ENCODE data around the gene TUNAR. TPM values are rescaled to one million over a fixed set of nuclear protein-coding genes. Genes with fewer than 3 reads are reported as not detected.

The TUNAR gene
- total RNA-seq, 1 experiment from 2014 or later: not detected

GRCh38 chr14:95830386-95830785, 46.2 kb upstream of the TUNAR start:
- Histone ChIP-seq H3F3A (ENCODE audit: low read length, unreplicated experiment) (no peaks in the 10 kb centered on the region), H3K4me2 (ENCODE audit: low read length) (no peak overlapping the region), H3K36me3 (ENCODE audit: low read depth, low read length) (no peaks in the 10 kb centered on the region), H3K4me3 (ENCODE audit: low read length) (no peak overlapping the region), H3K9me2 (replicated peaks; ENCODE audit: low read length) (no peaks in the 10 kb centered on the region), H3K79me2 (ENCODE audit: low read length) (no peaks in the 10 kb centered on the region), H3K27me3 (ENCODE audit: low read length) (no peaks in the 10 kb centered on the region), H3K27ac (ENCODE audit: low read length) (no peak overlapping the region), H2AFZ (ENCODE audit: low read length) (no peak overlapping the region), H4K20me1 (ENCODE audit: low read length) (no peaks in the 10 kb centered on the region), H3K9ac (ENCODE audit: low read length) (no peak overlapping the region), H3K4me1 (ENCODE audit: insufficient read depth, low read length) (no peaks in the 10 kb centered on the region), H3K9me3 (ENCODE audit: low read length) (no peaks in the 10 kb centered on the region)
- ChIA-PET POLR2A (ENCODE audit: unreplicated experiment) (no interaction called here), CTCF (no interaction called here)
- intact Hi-C loops (cut with micrococcal nuclease): no loop called here
- BruUV-seq (replicated peaks): no TSS peak
- ATAC-seq: no peak
- TF ChIP-seq EZH2phosphoT487 (IDR thresholded peaks at IDR 0.05; ENCODE audit: borderline replicate concordance, low read length) (no peak), EZH2 (IDR thresholded peaks at IDR 0.05; ENCODE audit: low read length, unreplicated experiment) (no peak), CTCF (conservative IDR thresholded peaks at IDR 0.05; ENCODE audit: low read depth, low read length) (no peak)
- DNase-seq: no peak

DNA sequence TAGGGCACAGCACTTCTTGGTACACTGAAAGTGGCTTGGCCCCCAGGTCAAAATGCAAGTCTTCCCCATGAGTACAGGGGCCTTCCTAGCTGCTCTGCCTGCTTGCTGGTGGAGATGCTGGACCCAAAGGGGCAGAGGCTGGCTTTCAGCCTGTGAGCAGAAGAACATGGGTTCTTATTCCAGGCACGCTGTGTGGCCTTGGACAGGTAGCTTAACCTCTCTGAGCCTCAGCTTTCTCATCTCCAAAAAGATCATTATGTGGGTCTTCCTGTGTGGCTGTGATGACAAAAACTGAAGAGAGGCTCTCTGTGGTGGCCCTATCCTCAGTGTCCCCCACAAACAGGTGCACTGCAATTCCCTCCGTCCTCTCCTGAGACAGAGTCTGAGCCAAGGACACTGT, 45.6 kb upstream of the TUNAR start:
- Histone ChIP-seq H2AFZ (ENCODE audit: low read length) (no peak overlapping the region), H3K36me3 (ENCODE audit: low read depth, low read length) (no peaks in the 10 kb centered on the region), H3K4me3 (ENCODE audit: low read length) (no peak overlapping the region), H3K27ac (ENCODE audit: low read length) (no peak overlapping the region), H3K4me2 (ENCODE audit: low read length) (no peak overlapping the region), H3K9me3 (ENCODE audit: low read length) (no peaks in the 10 kb centered on the region), H3K4me1 (ENCODE audit: insufficient read depth, low read length) (no peaks in the 10 kb centered on the region), H3K9ac (ENCODE audit: low read length) (no peak overlapping the region), H4K20me1 (ENCODE audit: low read length) (no peaks in the 10 kb centered on the region), H3K9me2 (replicated peaks; ENCODE audit: low read length) (no peaks in the 10 kb centered on the region), H3K27me3 (ENCODE audit: low read length) (no peaks in the 10 kb centered on the region), H3F3A (ENCODE audit: low read length, unreplicated experiment) (no peaks in the 10 kb centered on the region), H3K79me2 (ENCODE audit: low read length) (no peaks in the 10 kb centered on the region)
- ChIA-PET CTCF (no interaction called here), POLR2A (ENCODE audit: unreplicated experiment) (no interaction called here)
- no peak for TF ChIP-seq CTCF (conservative IDR thresholded peaks at IDR 0.05; ENCODE audit: low read depth, low read length)
- no peak for TF ChIP-seq EZH2 (IDR thresholded peaks at IDR 0.05; ENCODE audit: low read length, unreplicated experiment)
- TF ChIP-seq EZH2phosphoT487 (IDR thresholded peaks at IDR 0.05; ENCODE audit: borderline replicate concordance, low read length): no peak
- DNase-seq: no peak
- intact Hi-C loops (cut with micrococcal nuclease): no loop called here
- no TSS peak for BruUV-seq (replicated peaks)
- ATAC-seq: no peak

DNA sequence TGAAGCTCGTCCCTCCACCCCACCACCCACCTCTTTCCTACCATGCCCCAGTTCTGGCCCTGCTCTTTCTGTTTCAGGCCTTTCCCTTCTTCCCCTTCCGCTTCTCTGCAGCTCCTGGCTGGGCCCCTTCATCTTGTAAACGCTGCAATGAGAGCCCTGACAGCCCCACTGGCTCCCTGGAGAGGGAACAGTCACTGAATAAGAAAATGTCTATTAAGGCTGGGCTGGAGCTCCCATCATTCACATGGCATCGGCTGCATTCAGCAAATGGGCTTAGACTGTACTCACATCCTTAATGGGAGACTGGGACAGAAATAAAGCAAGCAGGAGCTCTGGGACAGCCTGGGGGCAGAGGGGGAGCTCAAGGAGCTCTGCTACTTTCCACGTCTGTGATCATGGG, 45.2 kb upstream of the TUNAR start:
- ChIA-PET POLR2A (ENCODE audit: unreplicated experiment) (no interaction called here), CTCF (no interaction called here)
- no peak for ATAC-seq
- no peak overlapping the region for H3K4me2 ChIP-seq (ENCODE audit: low read length)
- no peak for DNase-seq
- H4K20me1 ChIP-seq (ENCODE audit: low read length): no peaks in the 10 kb centered on the region
- no peaks in the 10 kb centered on the region for H3K36me3 ChIP-seq (ENCODE audit: low read depth, low read length)
- TF ChIP-seq EZH2 (IDR thresholded peaks at IDR 0.05; ENCODE audit: low read length, unreplicated experiment): no peak
- no peak overlapping the region for H2AFZ ChIP-seq (ENCODE audit: low read length)
- intact Hi-C loops (cut with micrococcal nuclease): no loop called here
- H3K27ac ChIP-seq (ENCODE audit: low read length): no peak overlapping the region
- no peaks in the 10 kb centered on the region for H3F3A ChIP-seq (ENCODE audit: low read length, unreplicated experiment)
- no peaks in the 10 kb centered on the region for H3K27me3 ChIP-seq (ENCODE audit: low read length)
- H3K9me3 ChIP-seq (ENCODE audit: low read length): no peaks in the 10 kb centered on the region
- H3K4me3 ChIP-seq (ENCODE audit: low read length): no peak overlapping the region
- no peaks in the 10 kb centered on the region for H3K4me1 ChIP-seq (ENCODE audit: insufficient read depth, low read length)
- BruUV-seq (replicated peaks): no TSS peak
- H3K79me2 ChIP-seq (ENCODE audit: low read length): no peaks in the 10 kb centered on the region
- no peaks in the 10 kb centered on the region for H3K9me2 ChIP-seq (replicated peaks; ENCODE audit: low read length)
- H3K9ac ChIP-seq (ENCODE audit: low read length): no peak overlapping the region

Measured in PC-3 (cell line).